PFSK-1 (cell line): ENCODE data around the gene RTL9.

Source experiments
- FOXP2 ChIP-seq: optimal IDR thresholded peaks from 2 replicates; pipeline ENCODE3; 2011; ENCODE audit warnings: borderline replicate concordance, control low read depth, inconsistent platforms; ENCODE audit not compliant: insufficient read depth; ENCODE audit errors: extremely low read length, extremely low read depth
- POLR2AphosphoS5 ChIP-seq: IDR thresholded peaks from 2 replicates; pipeline ENCODE4 v1.6.1; 2012; ENCODE audit warnings: low read depth, mild to moderate bottlenecking, control low read depth, low read length, moderate library complexity
- TAF1 ChIP-seq: IDR thresholded peaks from 2 replicates; pipeline ENCODE4 v1.6.1; 2012; ENCODE audit warnings: low read length, control low read depth, borderline replicate concordance; ENCODE audit not compliant: insufficient read depth
- TF ChIP-seq, protein P1 (sequence below), 2 experiments: IDR thresholded peaks; 2 replicates each; pipeline versions ENCODE4 v1.6.1 to v1.8.0; 2011 to 2012; ENCODE audit warnings: low read depth in 2 of 2, low read length in 2 of 2, control low read depth in 1 of 2, inconsistent platforms in 1 of 2, mild to moderate bottlenecking in 1 of 2, moderate library complexity in 1 of 2; ENCODE audit not compliant: insufficient read depth in 1 of 2

DNA sequence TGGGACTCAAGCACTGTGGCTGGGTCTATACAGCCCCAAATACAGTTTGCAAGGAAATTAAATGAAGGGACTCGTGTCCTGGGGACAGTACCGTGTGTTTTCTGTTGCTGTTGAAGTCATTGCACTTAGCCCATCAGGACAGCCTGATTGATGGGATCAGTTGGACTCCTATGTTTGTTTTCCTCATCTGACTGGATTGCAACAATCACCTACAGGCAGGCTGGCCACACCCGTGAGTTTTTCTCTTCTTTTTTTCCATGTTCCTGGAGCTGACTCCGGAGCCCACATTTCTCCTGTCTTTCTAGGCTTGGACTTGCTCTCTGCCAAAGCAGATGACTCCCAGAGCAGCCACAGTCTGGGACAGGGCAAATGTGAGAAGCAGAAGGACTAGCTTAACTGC, 38.1 kb downstream of the RTL9 start:
- TF ChIP-seq, protein P1, sequence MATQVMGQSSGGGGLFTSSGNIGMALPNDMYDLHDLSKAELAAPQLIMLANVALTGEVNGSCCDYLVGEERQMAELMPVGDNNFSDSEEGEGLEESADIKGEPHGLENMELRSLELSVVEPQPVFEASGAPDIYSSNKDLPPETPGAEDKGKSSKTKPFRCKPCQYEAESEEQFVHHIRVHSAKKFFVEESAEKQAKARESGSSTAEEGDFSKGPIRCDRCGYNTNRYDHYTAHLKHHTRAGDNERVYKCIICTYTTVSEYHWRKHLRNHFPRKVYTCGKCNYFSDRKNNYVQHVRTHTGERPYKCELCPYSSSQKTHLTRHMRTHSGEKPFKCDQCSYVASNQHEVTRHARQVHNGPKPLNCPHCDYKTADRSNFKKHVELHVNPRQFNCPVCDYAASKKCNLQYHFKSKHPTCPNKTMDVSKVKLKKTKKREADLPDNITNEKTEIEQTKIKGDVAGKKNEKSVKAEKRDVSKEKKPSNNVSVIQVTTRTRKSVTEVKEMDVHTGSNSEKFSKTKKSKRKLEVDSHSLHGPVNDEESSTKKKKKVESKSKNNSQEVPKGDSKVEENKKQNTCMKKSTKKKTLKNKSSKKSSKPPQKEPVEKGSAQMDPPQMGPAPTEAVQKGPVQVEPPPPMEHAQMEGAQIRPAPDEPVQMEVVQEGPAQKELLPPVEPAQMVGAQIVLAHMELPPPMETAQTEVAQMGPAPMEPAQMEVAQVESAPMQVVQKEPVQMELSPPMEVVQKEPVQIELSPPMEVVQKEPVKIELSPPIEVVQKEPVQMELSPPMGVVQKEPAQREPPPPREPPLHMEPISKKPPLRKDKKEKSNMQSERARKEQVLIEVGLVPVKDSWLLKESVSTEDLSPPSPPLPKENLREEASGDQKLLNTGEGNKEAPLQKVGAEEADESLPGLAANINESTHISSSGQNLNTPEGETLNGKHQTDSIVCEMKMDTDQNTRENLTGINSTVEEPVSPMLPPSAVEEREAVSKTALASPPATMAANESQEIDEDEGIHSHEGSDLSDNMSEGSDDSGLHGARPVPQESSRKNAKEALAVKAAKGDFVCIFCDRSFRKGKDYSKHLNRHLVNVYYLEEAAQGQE (IDR thresholded peaks at IDR 0.05; ENCODE audit: insufficient read depth in 1 of 2, low read depth in 2 of 2, low read length in 2 of 2), result no peak
- TF ChIP-seq POLR2AphosphoS5 (no peak), FOXP2 (no peak), TAF1 (no peak)
